Activated naive CD8-positive, alpha-beta T cell (primary cell): Measurements from ENCODE around the gene MYRIP.
"Not testable (repeated sequence)": the region's sequence is repeated elsewhere in the genome, so short reads cannot be mapped to it uniquely, and the experiment has no call there.

Source experiments
- H3K27ac Mint-ChIP-seq: one replicate; pipeline ENCODE4 v1.8.0; 2021; ENCODE audit warnings: mixed read lengths
- H3K27me3 Mint-ChIP-seq: one replicate; pipeline ENCODE4 v1.8.0; 2021; ENCODE audit warnings: mixed read lengths
- H3K36me3 Mint-ChIP-seq: one replicate; pipeline ENCODE4 v1.8.0; 2021; ENCODE audit warnings: mixed read lengths
- H3K4me1 Mint-ChIP-seq: one replicate; pipeline ENCODE4 v1.8.0; 2021; ENCODE audit warnings: low read depth, mixed read lengths
- H3K4me3 Mint-ChIP-seq: one replicate; pipeline ENCODE4 v1.8.0; 2021; ENCODE audit warnings: mild to moderate bottlenecking, mixed read lengths
- H3K9me3 Mint-ChIP-seq: one replicate; pipeline ENCODE4 v1.8.0; 2021; ENCODE audit warnings: low read depth, mixed read lengths

MYRIP gene

GRCh38 chr3:39833764-39834163 lies 24.4 kb downstream of the MYRIP start:
- H3K27ac Mint-ChIP-seq, H3K9me3 Mint-ChIP-seq, H3K4me1 Mint-ChIP-seq, H3K4me3 Mint-ChIP-seq, H3K36me3 Mint-ChIP-seq: not testable (repeated sequence)
- H3K27me3 Mint-ChIP-seq: peaks cover 14% of the 10 kb centered on the region

GRCh38 chr3:39839484-39839883 lies 30.1 kb downstream of the MYRIP start:
- H3K36me3 Mint-ChIP-seq: no peaks in the 10 kb centered on the region
- peaks cover 3% of the 10 kb centered on the region for H3K27me3 Mint-ChIP-seq
- H3K27ac Mint-ChIP-seq: no peak overlapping the region
- no peaks in the 10 kb centered on the region for H3K9me3 Mint-ChIP-seq
- H3K4me3 Mint-ChIP-seq: no peak overlapping the region
- H3K4me1 Mint-ChIP-seq: no peaks in the 10 kb centered on the region

DNA sequence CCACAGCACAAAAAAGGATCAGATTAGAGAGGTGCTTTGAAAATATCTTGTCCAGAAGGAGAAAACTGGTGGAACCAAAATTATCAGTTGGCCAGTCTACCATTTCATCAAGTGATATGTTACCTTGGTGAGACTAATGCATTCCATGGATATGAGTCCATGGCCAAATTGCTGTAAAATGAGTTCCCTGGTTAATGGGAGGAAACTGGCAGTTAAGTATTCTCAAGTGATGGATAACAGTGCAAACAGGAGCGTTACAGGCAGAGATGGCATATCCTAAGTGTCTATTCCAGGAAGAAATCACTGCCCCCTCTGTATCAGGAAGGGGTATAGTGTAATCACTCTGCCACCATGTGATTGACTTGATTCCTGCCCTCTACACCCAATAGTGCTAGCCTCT lies 34.0 kb downstream of the MYRIP start:
- no peaks in the 10 kb centered on the region for H3K36me3 Mint-ChIP-seq
- no peak overlapping the region for H3K4me3 Mint-ChIP-seq
- no peaks in the 10 kb centered on the region for H3K27me3 Mint-ChIP-seq
- no peaks in the 10 kb centered on the region for H3K4me1 Mint-ChIP-seq
- H3K9me3 Mint-ChIP-seq: no peaks in the 10 kb centered on the region
- H3K27ac Mint-ChIP-seq: no peak overlapping the region

GRCh38 chr3:39848365-39848764 lies 39.0 kb downstream of the MYRIP start:
- no peaks in the 10 kb centered on the region for H3K27me3 Mint-ChIP-seq
- no peaks in the 10 kb centered on the region for H3K4me1 Mint-ChIP-seq
- no peaks in the 10 kb centered on the region for H3K36me3 Mint-ChIP-seq
- no peak overlapping the region for H3K27ac Mint-ChIP-seq
- H3K4me3 Mint-ChIP-seq: no peak overlapping the region
- H3K9me3 Mint-ChIP-seq: no peaks in the 10 kb centered on the region

GRCh38 chr3:39849992-39850715 lies 40.7 kb downstream of the MYRIP start:
- Mint-ChIP-seq H3K27ac (no peak overlapping the region), H3K4me3 (no peak overlapping the region), H3K4me1 (no peaks in the 10 kb centered on the region), H3K9me3 (no peaks in the 10 kb centered on the region), H3K36me3 (no peaks in the 10 kb centered on the region), H3K27me3 (peaks cover 2% of the 10 kb centered on the region)

GRCh38 chr3:39850716-39851032 lies 41.3 kb downstream of the MYRIP start:
- Mint-ChIP-seq H3K27ac (no peak overlapping the region), H3K4me1 (no peaks in the 10 kb centered on the region), H3K27me3 (peaks cover 3% of the 10 kb centered on the region), H3K36me3 (no peaks in the 10 kb centered on the region), H3K4me3 (no peak overlapping the region), H3K9me3 (no peaks in the 10 kb centered on the region)

GRCh38 chr3:39855517-39855916 lies 46.1 kb downstream of the MYRIP start:
- Mint-ChIP-seq H3K4me3 (no peak overlapping the region), H3K27ac (no peak overlapping the region), H3K4me1 (no peaks in the 10 kb centered on the region), H3K36me3 (no peaks in the 10 kb centered on the region), H3K27me3 (peaks cover 3% of the 10 kb centered on the region), H3K9me3 (peaks cover 16% of the 10 kb centered on the region)

GRCh38 chr3:39869890-39870289 lies 60.5 kb downstream of the MYRIP start:
- Mint-ChIP-seq H3K27me3 (no peaks in the 10 kb centered on the region), H3K4me1 (no peaks in the 10 kb centered on the region), H3K27ac (no peak overlapping the region), H3K36me3 (no peaks in the 10 kb centered on the region), H3K9me3 (no peaks in the 10 kb centered on the region), H3K4me3 (no peak overlapping the region)

GRCh38 chr3:39870706-39871105 lies 61.3 kb downstream of the MYRIP start:
- Mint-ChIP-seq H3K27ac (no peak overlapping the region), H3K36me3 (no peaks in the 10 kb centered on the region), H3K4me1 (no peaks in the 10 kb centered on the region), H3K4me3 (no peak overlapping the region), H3K9me3 (no peaks in the 10 kb centered on the region), H3K27me3 (no peaks in the 10 kb centered on the region)

DNA sequence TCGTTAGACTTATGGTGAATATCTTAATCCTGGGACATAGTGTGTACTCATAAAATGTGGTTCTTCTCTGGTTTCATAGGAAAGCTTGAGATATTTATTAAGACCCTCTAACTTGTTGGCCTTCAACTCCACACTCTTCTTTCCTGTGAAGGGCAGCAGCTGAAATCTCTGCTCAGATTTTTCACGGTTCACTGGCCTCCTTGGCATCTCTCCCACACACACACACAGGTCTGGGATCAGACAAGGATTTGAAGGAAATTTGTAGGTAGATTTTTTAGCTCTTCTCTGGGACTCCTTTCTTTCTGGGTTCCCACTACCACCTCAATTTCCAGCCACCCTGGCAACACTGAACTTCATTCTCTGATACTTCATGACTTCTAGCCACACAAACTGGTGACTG lies 70.2 kb downstream of the MYRIP start:
- Mint-ChIP-seq H3K36me3 (peaks cover 3% of the 10 kb centered on the region), H3K4me1 (no peaks in the 10 kb centered on the region), H3K27ac (no peak overlapping the region), H3K9me3 (no peaks in the 10 kb centered on the region), H3K4me3 (no peak overlapping the region), H3K27me3 (peaks cover 6% of the 10 kb centered on the region)

- peaks cover 3% of the 10 kb centered on the region for H3K36me3 Mint-ChIP-seq
- no peak overlapping the region for H3K4me3 Mint-ChIP-seq
- no peaks in the 10 kb centered on the region for H3K4me1 Mint-ChIP-seq
- no peak overlapping the region for H3K27ac Mint-ChIP-seq
- peaks cover 4% of the 10 kb centered on the region for H3K9me3 Mint-ChIP-seq
- peaks cover 6% of the 10 kb centered on the region for H3K27me3 Mint-ChIP-seq
These were observed 72.7 kb downstream of the MYRIP start for GRCh38 chr3:39882111-39882510.

- Mint-ChIP-seq H3K27ac (no peak overlapping the region), H3K4me3 (no peak overlapping the region), H3K27me3 (no peaks in the 10 kb centered on the region), H3K9me3 (no peaks in the 10 kb centered on the region), H3K4me1 (no peaks in the 10 kb centered on the region), H3K36me3 (no peaks in the 10 kb centered on the region)
These were observed 82.7 kb downstream of the MYRIP start for GRCh38 chr3:39892068-39892467.

DNA sequence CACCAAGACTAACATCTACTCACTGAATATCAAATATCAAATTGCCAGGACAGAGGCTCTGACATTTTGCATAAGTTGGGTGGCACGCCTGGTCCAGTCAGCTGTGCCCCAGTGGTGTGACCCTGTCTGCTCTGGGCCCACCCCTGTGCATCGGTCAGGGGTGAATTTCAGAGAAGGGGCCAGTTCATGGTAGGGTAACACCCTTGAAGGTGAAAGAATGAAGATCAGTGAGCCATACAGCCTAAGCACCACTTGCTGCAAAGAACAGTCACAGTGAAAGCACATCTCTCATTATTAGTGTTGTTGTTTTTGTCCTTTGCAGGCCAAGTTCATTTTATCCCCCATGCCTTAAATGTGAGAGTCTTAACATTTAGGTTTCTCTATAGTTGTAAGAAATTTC lies 86.8 kb downstream of the MYRIP start:
- Mint-ChIP-seq H3K36me3 (no peaks in the 10 kb centered on the region), H3K4me1 (no peaks in the 10 kb centered on the region), H3K4me3 (no peak overlapping the region), H3K9me3 (no peaks in the 10 kb centered on the region), H3K27ac (no peak overlapping the region), H3K27me3 (peaks cover 2% of the 10 kb centered on the region)

DNA sequence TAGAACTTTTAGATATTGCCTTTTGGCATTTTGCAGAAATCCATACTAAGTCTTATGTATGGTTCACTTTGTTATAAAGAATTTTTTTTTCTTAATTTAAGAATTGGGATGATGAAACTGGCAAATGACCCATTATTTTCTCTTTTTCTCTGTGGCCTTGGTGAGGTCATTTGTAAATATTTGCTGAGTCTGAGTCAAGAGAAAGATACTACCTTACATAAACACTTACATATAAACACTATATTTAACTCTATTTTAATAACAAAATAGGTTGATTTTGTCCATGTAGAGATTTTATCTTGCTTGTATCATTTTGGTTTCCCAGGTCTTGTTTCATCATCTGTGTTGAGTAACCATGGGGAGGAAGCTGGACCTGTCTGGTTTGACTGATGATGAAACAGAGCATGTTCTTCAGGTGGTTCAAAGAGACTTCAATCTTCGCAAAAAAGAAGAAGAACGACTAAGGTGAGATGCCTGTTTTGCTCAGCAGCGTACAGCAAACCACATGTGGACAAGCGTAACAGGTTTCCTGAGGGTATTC lies 91.1 kb downstream of the MYRIP start:
- peaks cover 2% of the 10 kb centered on the region for H3K27me3 Mint-ChIP-seq
- H3K4me1 Mint-ChIP-seq: no peaks in the 10 kb centered on the region
- no peaks in the 10 kb centered on the region for H3K9me3 Mint-ChIP-seq
- no peaks in the 10 kb centered on the region for H3K36me3 Mint-ChIP-seq
- no peak overlapping the region for H3K27ac Mint-ChIP-seq
- no peak overlapping the region for H3K4me3 Mint-ChIP-seq

DNA sequence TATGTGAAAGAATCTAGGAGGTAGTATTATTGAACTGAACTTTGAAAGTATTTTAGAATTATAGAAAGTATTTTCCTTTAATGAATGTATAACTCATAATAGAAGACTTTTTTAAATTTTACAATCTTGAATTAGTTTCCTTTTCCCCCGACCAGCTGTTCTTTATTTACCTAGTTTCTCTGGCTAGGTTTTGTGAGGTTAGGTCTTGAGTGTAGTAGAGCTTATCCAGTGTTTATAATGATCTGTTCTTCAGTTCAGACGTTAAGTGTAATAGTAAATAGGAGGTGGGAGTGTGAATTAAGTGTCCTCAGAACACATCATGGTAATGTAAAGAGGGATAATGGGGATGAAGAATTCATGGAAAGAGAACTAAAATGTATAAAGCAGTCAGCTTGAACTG lies 93.8 kb downstream of the MYRIP start:
- Mint-ChIP-seq H3K27me3 (peaks cover 2% of the 10 kb centered on the region), H3K36me3 (no peaks in the 10 kb centered on the region), H3K9me3 (no peaks in the 10 kb centered on the region), H3K27ac (no peak overlapping the region), H3K4me3 (no peak overlapping the region), H3K4me1 (no peaks in the 10 kb centered on the region)

DNA sequence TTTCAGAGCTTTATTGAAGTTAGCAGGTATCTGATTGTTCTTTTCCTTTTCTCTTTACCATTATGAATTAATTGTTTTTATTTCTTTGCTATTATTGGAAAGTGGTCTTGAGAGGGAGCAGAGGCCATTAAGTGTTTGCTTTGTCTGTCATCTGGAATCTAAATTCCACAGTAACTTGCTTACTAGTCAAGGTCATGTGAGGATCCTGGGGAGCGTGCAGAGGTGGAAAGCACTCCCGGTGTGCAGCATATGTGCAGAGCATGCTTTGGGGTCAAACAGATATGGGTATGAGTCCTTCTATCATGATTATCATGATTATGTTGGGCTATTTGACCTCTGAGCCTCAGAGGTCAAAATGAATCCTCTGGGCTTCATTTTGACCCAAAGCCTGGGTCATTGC lies 96.4 kb downstream of the MYRIP start:
- Mint-ChIP-seq H3K36me3 (no peaks in the 10 kb centered on the region), H3K27ac (no peak overlapping the region), H3K4me3 (no peak overlapping the region), H3K27me3 (peaks cover 2% of the 10 kb centered on the region), H3K4me1 (no peaks in the 10 kb centered on the region), H3K9me3 (no peaks in the 10 kb centered on the region)
